H1 (cell line): ENCODE results near the gene NPIPB6. TPM values are rescaled to one million over a fixed set of nuclear protein-coding genes. Genes with fewer than 3 reads are reported as not detected.

Source experiments
- CTCF ChIA-PET: fragments of 300-600 bp; sonication (Branson Sonifier 250); formaldehyde crosslinking; loops from one replicate; lab custom pipeline; 2021; ENCODE audit not compliant: partially characterized antibody; lab: Charles Lee
- POLR2A ChIA-PET: fragments of 300-600 bp; sonication (Branson Sonifier 250); formaldehyde crosslinking; loops from one replicate; lab custom pipeline; 2021; ENCODE audit warnings: inconsistent platforms; ENCODE audit not compliant: partially characterized antibody; lab: Charles Lee
- DNase-seq, 2 experiments: peaks; one replicate each; pipeline versions ENCODE4 v3.0.0 to v3.0.0-alpha.2; 2010 to 2022; ENCODE audit warnings: low spot score in 2 of 2, low read depth in 1 of 2, mixed read lengths in 1 of 2
- FAIRE-seq: peaks from 2 replicates; lab custom pipeline; 2011; peaks lifted over from hg19 to GRCh38; lab: Jason Lieb, UNC
- H2AFZ ChIP-seq: 2 replicates; pipeline ENCODE4 v1.8.1; 2012; ENCODE audit warnings: low read length, inconsistent platforms
- H2AK5ac ChIP-seq: 2 replicates; pipeline ENCODE4 v1.6.1; 2013; ENCODE audit warnings: low read depth, low read length
- H2BK120ac ChIP-seq: replicated peaks from 2 replicates; pipeline ENCODE3; 2013; ENCODE audit warnings: low read depth, low read length, inconsistent platforms
- H2BK12ac ChIP-seq: 2 replicates; pipeline ENCODE4 v1.6.1; 2013; ENCODE audit warnings: low read depth, low read length
- H2BK15ac ChIP-seq: 2 replicates; pipeline ENCODE4 v1.6.1; 2013; ENCODE audit warnings: low read length
- H2BK20ac ChIP-seq: 2 replicates; pipeline ENCODE4 v1.6.1; 2013; ENCODE audit warnings: low read length
- H2BK5ac ChIP-seq: 2 replicates; pipeline ENCODE4 v1.6.1; 2013; ENCODE audit warnings: low read depth, low read length
- H3K14ac ChIP-seq: 2 replicates; pipeline ENCODE4 v1.6.1; 2013; ENCODE audit warnings: inconsistent platforms; ENCODE audit not compliant: insufficient read length
- H3K18ac ChIP-seq: 2 replicates; pipeline ENCODE4 v1.6.1; 2013; ENCODE audit warnings: low read length; ENCODE audit errors: extremely low read depth
- H3K23ac ChIP-seq: 2 replicates; pipeline ENCODE4 v1.6.1; 2013; ENCODE audit warnings: inconsistent platforms; ENCODE audit not compliant: insufficient read length
- H3K23me2 ChIP-seq: 2 replicates; pipeline ENCODE4 v1.6.1; 2013; ENCODE audit warnings: low read depth, low read length
- H3K27ac ChIP-seq: 2 replicates; pipeline ENCODE4 v1.6.1; 2011; ENCODE audit warnings: low read depth, low read length, inconsistent platforms
- H3K27me3 ChIP-seq, 4 experiments: replicated peaks in 1 of 4; 1 replicate in 1 of 4; 2 replicates in 3 of 4; pipeline versions ENCODE4 v1.6.1 to v1.8.1; 2011 to 2013; ENCODE audit warnings: low read length in 3 of 4, mild to moderate bottlenecking in 3 of 4, inconsistent platforms in 2 of 4, mixed read lengths in 2 of 4, moderate library complexity in 1 of 4; ENCODE audit not compliant: control insufficient read depth in 3 of 4, insufficient read depth in 3 of 4; ENCODE audit errors: extremely low read depth in 1 of 4
- H3K36me3 ChIP-seq, 4 experiments: 2 replicates each; pipeline versions ENCODE4 v1.6.1 to v1.8.1; 2011 to 2013; ENCODE audit warnings: mild to moderate bottlenecking in 4 of 4, low read length in 3 of 4, moderate library complexity in 2 of 4, control low read depth in 1 of 4, inconsistent platforms in 1 of 4; ENCODE audit not compliant: insufficient read depth in 4 of 4, control insufficient read depth in 2 of 4
- H3K4ac ChIP-seq: replicated peaks from 2 replicates; pipeline ENCODE3; 2013; ENCODE audit warnings: low read length, low read depth, mixed read lengths, inconsistent platforms; ENCODE audit not compliant: insufficient read length
- H3K4me1 ChIP-seq, 4 experiments: replicated peaks in 1 of 4; 1 replicate in 1 of 4; 2 replicates in 3 of 4; pipeline versions ENCODE4 v1.6.1 to v1.8.1; 2011 to 2013; ENCODE audit warnings: low read length in 3 of 4, inconsistent platforms in 2 of 4, mixed read lengths in 1 of 4; ENCODE audit not compliant: insufficient read depth in 4 of 4, control insufficient read depth in 3 of 4
- H3K4me2 ChIP-seq, 2 experiments: 2 replicates each; pipeline versions ENCODE4 v1.6.1 to v1.8.1; 2011 to 2013; ENCODE audit warnings: low read depth in 2 of 2, low read length in 2 of 2, control low read depth in 1 of 2, inconsistent platforms in 1 of 2, mild to moderate bottlenecking in 1 of 2; ENCODE audit not compliant: insufficient read depth in 1 of 2
- H3K4me3 ChIP-seq, 4 experiments: fragments of 200-600, 300-600 bp in 1 of 4; sonication (generic), shearing (Covaris generic), sonication (Bioruptor Twin) in 1 of 4; 2 replicates each; pipeline versions ENCODE4 v1.5.1 to v1.8.1; 2011 to 2016; ENCODE audit warnings: low read length in 4 of 4, low read depth in 3 of 4, control low read depth in 2 of 4, inconsistent platforms in 2 of 4, mild to moderate bottlenecking in 2 of 4, mixed read lengths in 1 of 4, moderate library complexity in 1 of 4; ENCODE audit not compliant: insufficient read depth in 2 of 4; ENCODE audit errors: extremely low read depth in 1 of 4
- H3K56ac ChIP-seq: replicated peaks from 2 replicates; pipeline ENCODE3; 2013; ENCODE audit warnings: low read depth, mild to moderate bottlenecking, mixed read lengths, low read length, inconsistent platforms; ENCODE audit not compliant: insufficient read length
- H3K79me1 ChIP-seq: 2 replicates; pipeline ENCODE4 v1.6.1; 2013; ENCODE audit warnings: low read depth, low read length, control low read depth
- H3K79me2 ChIP-seq, 2 experiments: 2 replicates each; pipeline versions ENCODE4 v1.6.1 to v1.8.1; 2012 to 2013; ENCODE audit warnings: low read length in 2 of 2, mild to moderate bottlenecking in 2 of 2, inconsistent platforms in 1 of 2; ENCODE audit not compliant: insufficient read depth in 2 of 2, control insufficient read depth in 1 of 2
- H3K9ac ChIP-seq, 4 experiments: replicated peaks in 1 of 4; 1 replicate in 1 of 4; 2 replicates in 3 of 4; pipeline versions ENCODE4 v1.6.1 to v1.8.1; 2011 to 2013; ENCODE audit warnings: low read depth in 3 of 4, low read length in 3 of 4, control low read depth in 2 of 4, mild to moderate bottlenecking in 2 of 4, moderate library complexity in 2 of 4, inconsistent platforms in 1 of 4; ENCODE audit errors: extremely low read depth in 1 of 4
- H3K9me3 ChIP-seq, 2 experiments: 2 replicates each; pipeline versions ENCODE4 v1.6.1 to v1.8.1; 2012 to 2013; ENCODE audit warnings: mild to moderate bottlenecking in 2 of 2, moderate library complexity in 2 of 2, control low read depth in 1 of 2, inconsistent platforms in 1 of 2, low read depth in 1 of 2, low read length in 1 of 2, mixed read lengths in 1 of 2; ENCODE audit not compliant: insufficient read depth in 2 of 2
- H4K20me1 ChIP-seq, 2 experiments: replicated peaks in 1 of 2; 2 replicates each; pipeline versions ENCODE3 to v1.8.1; 2011 to 2013; ENCODE audit warnings: inconsistent platforms in 2 of 2, low read length in 2 of 2, mild to moderate bottlenecking in 1 of 2; ENCODE audit not compliant: insufficient read depth in 2 of 2, control insufficient read depth in 1 of 2
- H4K5ac ChIP-seq: 2 replicates; pipeline ENCODE4 v1.6.1; 2013; ENCODE audit warnings: low read length, low read depth, mixed read lengths, inconsistent platforms; ENCODE audit not compliant: insufficient read length
- H4K8ac ChIP-seq: 2 replicates; pipeline ENCODE4 v1.8.0; 2013; ENCODE audit warnings: mild to moderate bottlenecking, moderate library complexity, low read length, inconsistent platforms; ENCODE audit not compliant: insufficient read depth; ENCODE audit errors: extremely low read depth
- H4K91ac ChIP-seq: replicated peaks from 2 replicates; pipeline ENCODE3; 2013; ENCODE audit warnings: low read length, mixed read lengths, inconsistent platforms; ENCODE audit not compliant: insufficient read length
- BCL11A ChIP-seq, 2 experiments: IDR thresholded peaks; one replicate each; pipeline ENCODE4 v1.6.1; 2011; ENCODE audit warnings: low read depth in 2 of 2, low read length in 2 of 2, mild to moderate bottlenecking in 2 of 2
- CEBPB ChIP-seq: IDR thresholded peaks from 2 replicates; pipeline ENCODE4 v1.6.1; 2012; ENCODE audit warnings: low read depth, low read length
- EZH2 ChIP-seq: fragments of 200-600 bp; sonication (generic); IDR thresholded peaks from 2 replicates; pipeline ENCODE4 v1.7.1; 2012; ENCODE audit warnings: low read depth, mild to moderate bottlenecking, moderate library complexity, low read length, inconsistent platforms; ENCODE audit not compliant: severe bottlenecking
- GABPA ChIP-seq: IDR thresholded peaks from 2 replicates; pipeline ENCODE4 v1.6.1; 2011; ENCODE audit warnings: mild to moderate bottlenecking, low read length, moderate library complexity, borderline replicate concordance; ENCODE audit not compliant: insufficient read depth
- JUND ChIP-seq: IDR thresholded peaks from 2 replicates; pipeline ENCODE4 v1.6.1; 2011; ENCODE audit warnings: mild to moderate bottlenecking, improper control_type of control experiment, low read length
- KDM1A ChIP-seq: fragments of 200-600, 300-600 bp; sonication (generic); IDR thresholded peaks from 2 replicates; pipeline ENCODE4 v1.7.1; 2016; ENCODE audit warnings: mild to moderate bottlenecking, low read length, borderline replicate concordance
- KDM4A ChIP-seq: IDR thresholded peaks from one replicate; pipeline ENCODE4 v1.7.1; 2012; ENCODE audit warnings: low read depth, mild to moderate bottlenecking, moderate library complexity, low read length, inconsistent platforms; ENCODE audit not compliant: severe bottlenecking
- MAFK ChIP-seq: IDR thresholded peaks from 2 replicates; pipeline ENCODE4 v1.6.1; 2012; ENCODE audit warnings: low read depth, mild to moderate bottlenecking, improper control_type of control experiment, low read length
- NANOG ChIP-seq: IDR thresholded peaks from 2 replicates; pipeline ENCODE4 v1.6.1; 2011; ENCODE audit warnings: low read length, low read depth, mild to moderate bottlenecking, inconsistent platforms; ENCODE audit not compliant: insufficient read depth, poor library complexity, severe bottlenecking
- NRF1 ChIP-seq: IDR thresholded peaks from 2 replicates; pipeline ENCODE4 v1.6.1; 2011; ENCODE audit warnings: mild to moderate bottlenecking, low read depth, low read length, improper control_type of control experiment
- POU5F1 ChIP-seq: IDR thresholded peaks from 2 replicates; pipeline ENCODE4 v1.6.1; 2011; ENCODE audit warnings: low read depth, mild to moderate bottlenecking, low read length, moderate library complexity
- RXRA ChIP-seq: IDR thresholded peaks from 2 replicates; pipeline ENCODE4 v1.6.1; 2011; ENCODE audit warnings: low read depth, mild to moderate bottlenecking, low read length, moderate library complexity; ENCODE audit not compliant: insufficient read depth
- SIX5 ChIP-seq: IDR thresholded peaks from 2 replicates; pipeline ENCODE4 v1.6.1; 2011; ENCODE audit warnings: mild to moderate bottlenecking, low read depth, low read length
- SUZ12 ChIP-seq: fragments of 200-600 bp; sonication (generic); IDR thresholded peaks from 2 replicates; pipeline ENCODE4 v1.6.1; 2012; ENCODE audit warnings: mild to moderate bottlenecking, inconsistent platforms, low read length, moderate library complexity, mixed read lengths
- TAF1 ChIP-seq: IDR thresholded peaks from 2 replicates; pipeline ENCODE4 v1.6.1; 2011; ENCODE audit warnings: mild to moderate bottlenecking, low read depth, low read length
- WGBS, 2 experiments: shearing (Covaris generic) in 1 of 2; methylation state at CpG; one replicate each; pipeline versions ENCODE4 v1.1.6 to v1.1.7; 2013 to 2015; ENCODE audit warnings: low lambda C conversion rate in 2 of 2, mixed read lengths in 2 of 2, inconsistent platforms in 1 of 2, low coverage in 1 of 2, missing lambda C conversion rate in 1 of 2; ENCODE audit not compliant: insufficient replicate concordance in 2 of 2, insufficient coverage in 1 of 2, insufficient read length in 1 of 2; ENCODE audit errors: extremely low coverage in 1 of 2, missing lambda C conversion rate in 1 of 2; 5-methylcytosine and 5-hydroxymethylcytosine counted together
- polyA plus RNA-seq, 7 experiments: library from polyadenylated mRNA; depleted of rRNA in 3 of 7; stranded (reverse) in 5 of 7; unstranded in 2 of 7; fragments of >200 nt in 5 of 7; fragments of 200-250 nt in 2 of 7; gene quantifications; 1 replicate in 5 of 7; 2 replicates in 1 of 7; 4 replicates in 1 of 7; pipeline versions ENCODE4 v1.2.1 to v1.2.3, GENCODE V29; 2011 to 2013; ENCODE audit warnings: missing spikeins in 2 of 7, mixed read lengths in 2 of 7
- total RNA-seq: library from RNA; stranded (reverse); fragmentation: NEBNext Ultra II Directional; extraction: Animal tissue kit (Norgen Biotek cat#: 25700); gene quantifications from 2 replicates; pipeline ENCODE4 v1.2.1, GENCODE V29; 2021

NPIPB6 gene
- total and polyA plus RNA-seq, 2 of the 8 experiments (the other 6 are each of a cell fraction or from before 2014, with no cell fraction given) = 0.83 to 1.9 TPM

- H3K18ac ChIP-seq = no peak overlapping the region
- no peak overlapping the region for H3K4me3 ChIP-seq
- no peak overlapping the region for H2BK12ac ChIP-seq
- H4K20me1 ChIP-seq = peaks cover 31 to 59% of the 10 kb centered on the region in 2 experiments
- DNase-seq (no peak), FAIRE-seq (no peak)
- no peak overlapping the region for H4K91ac ChIP-seq
- no peaks in the 10 kb centered on the region for H3K27me3 ChIP-seq
- H2BK15ac ChIP-seq = no peak overlapping the region
- peaks cover 24% of the 10 kb centered on the region for H3K79me1 ChIP-seq
- H3K4ac ChIP-seq = no peak overlapping the region
- no peak overlapping the region for H3K23ac ChIP-seq
- H2BK120ac ChIP-seq = no peak overlapping the region
- no peak overlapping the region for H2BK20ac ChIP-seq
- H2AK5ac ChIP-seq = no peak overlapping the region
- CTCF ChIA-PET = interaction anchor here (1.3 to 3.2 kb wide), 2 partner anchors 10 to 20 kb away, joined by 3 to 22 read pairs; no protein-coding TSS in a partner anchor
- no peak overlapping the region for H4K5ac ChIP-seq
- H3K4me2 ChIP-seq = no peak overlapping the region
- no peak overlapping the region for H3K56ac ChIP-seq
- no peak overlapping the region for H3K27ac ChIP-seq
- peaks cover 3 to 21% (median 13%) of the 10 kb centered on the region in 4 experiments for H3K4me1 ChIP-seq
- H4K8ac ChIP-seq = no peak overlapping the region
- no peak overlapping the region for H2BK5ac ChIP-seq
- WGBS, 2 experiments = 97% methylated on average over 2 of the region's 2 CpGs; no CpG with 5 or more reads in 1 of the 2 experiments
- H3K36me3 ChIP-seq = peaks cover 0 to 6% (median 3%) of the 10 kb centered on the region in 4 experiments; a peak in 2 of 8 replicates
- no peaks in the 10 kb centered on the region for H3K23me2 ChIP-seq
- peaks cover 0 to 83% of the 10 kb centered on the region in 2 experiments for H3K79me2 ChIP-seq
- no peak overlapping the region for H3K14ac ChIP-seq
- no peak overlapping the region for H2AFZ ChIP-seq
- H3K9ac ChIP-seq = no peak overlapping the region
- H3K9me3 ChIP-seq = no peaks in the 10 kb centered on the region
- POLR2A ChIA-PET = interaction anchor here (1.0 to 5.1 kb wide), 2 partner anchors 8 to 14 kb away, joined by 3 to 26 read pairs; partner anchors contain the start of gene SBK1
- TF ChIP-seq JUND (no peak), KDM4A (no peak), MAFK (no peak), SIX5 (no peak), BCL11A (IDR thresholded peaks at IDR 0.05; ENCODE audit: low read depth in 2 of 2, low read length in 2 of 2) (no peak), EZH2 (no peak), SUZ12 (no peak), KDM1A (no peak), POU5F1 (no peak), NANOG (no peak), RXRA (no peak), CEBPB (no peak), NRF1 (no peak), TAF1 (no peak), GABPA (no peak)
Measured at GRCh38 chr16:28301620-28302019, 61.7 kb downstream of the NPIPB6 start.
